Uterus (tissue), 4 donors: ENCODE data around the gene PRXL2A. TPM values are rescaled to one million over a fixed set of nuclear protein-coding genes. Genes with fewer than 3 reads are reported as not detected.
A peak's percentile ranks its signal among the peaks of the same experiment; 100 is the strongest.
"Not testable (repeated sequence)": the region's sequence is repeated elsewhere in the genome, so short reads cannot be mapped to it uniquely, and the experiment has no call there.

Source experiments
- DNase-seq, 2 donors: peaks; one replicate each; pipeline ENCODE4 v3.0.0-alpha.2; 2019 to 2020
- H3K27ac ChIP-seq, 2 donors: fragments of 200-600 bp; sonication (generic); 1 replicate in 1 of 2; 2 replicates in 1 of 2; pipeline ENCODE4 v1.5.1; 2016 to 2018
- H3K27me3 ChIP-seq, 2 donors: fragments of 200-600 bp; sonication (generic); one replicate each; pipeline ENCODE4 v1.5.1; 2018 to 2019; ENCODE audit warnings: control low read depth in 1 of 2
- H3K36me3 ChIP-seq, 2 donors: fragments of 200-600 bp; sonication (generic); one replicate each; pipeline ENCODE4 v1.5.1; 2019; ENCODE audit warnings: control low read depth in 1 of 2
- H3K4me1 ChIP-seq, 2 donors: fragments of 200-600 bp; sonication (generic); one replicate each; pipeline ENCODE4 v1.5.1; 2018 to 2019; ENCODE audit warnings: control low read depth in 1 of 2
- H3K4me3 ChIP-seq, 2 donors: fragments of 200-600 bp; sonication (generic); 1 replicate in 1 of 2; 2 replicates in 1 of 2; pipeline ENCODE4 v1.5.1; 2018 to 2019; ENCODE audit warnings: mild to moderate bottlenecking in 1 of 2
- H3K9me3 ChIP-seq, 2 donors: fragments of 200-600 bp; sonication (generic); one replicate each; pipeline ENCODE4 v1.5.1; 2019; ENCODE audit warnings: control low read depth in 1 of 2
- CTCF ChIP-seq, 4 experiments: fragments of 200-600 bp in 2 of 4; fragments of 450-650 bp in 2 of 4; sonication (generic) in 2 of 4; IDR thresholded peaks; one replicate each; pipeline ENCODE4 v1.5.1; 2016 to 2019; ENCODE audit warnings: antibody characterized with exemption in 4 of 4, mild to moderate bottlenecking in 2 of 4, moderate library complexity in 1 of 4
- POLR2A ChIP-seq, 2 donors: fragments of 450-650 bp; IDR thresholded peaks; one replicate each; pipeline ENCODE4 v1.6.1; 2016; ENCODE audit warnings: antibody characterized with exemption in 2 of 2, mild to moderate bottlenecking in 1 of 2, moderate library complexity in 1 of 2
- intact Hi-C: fragments of 100-400 bp; cut with DNase I; formaldehyde crosslinking; loops from one replicate; pipeline ENCODE4 v1.15.1; 2023; ENCODE audit warnings: low total_unique reads
- total RNA-seq, 4 donors: library from RNA; depleted of rRNA in 3 of 4; stranded (reverse); fragments of >200 nt in 3 of 4; gene quantifications; one replicate each; pipeline versions ENCODE4 v1.1.0 to v1.2.4, GENCODE V29; 2014 to 2023
- donor health status: DM: yes; HTN: yes; CAD: no.

PRXL2A gene
- total RNA-seq, 4 donors from 2014 or later = 12.3 to 70.7 (median 50.9) TPM

- Histone ChIP-seq H3K9me3 (no peaks in the 10 kb centered on the region), H3K4me3 (no peak overlapping the region), H3K27me3 (no peaks in the 10 kb centered on the region), H3K27ac (peak overlapping the region; percentile 28 to 52), H3K4me1 (peaks cover 0 to 18% of the 10 kb centered on the region in 2 donors), H3K36me3 (no peaks in the 10 kb centered on the region)
- intact Hi-C loops = no loop called here
- DNase-seq = no peak
- TF ChIP-seq CTCF (IDR thresholded peaks at IDR 0.05) (no peak), POLR2A (IDR thresholded peaks at IDR 0.05) (no peak)
Observed at GRCh38 chr10:80413271-80413996, 5.1 kb downstream of the PRXL2A start.

- no peak overlapping the region for H3K4me3 ChIP-seq
- TF ChIP-seq CTCF (IDR thresholded peaks at IDR 0.05) (no peak), POLR2A (IDR thresholded peaks at IDR 0.05) (no peak)
- H3K27me3 ChIP-seq = no peaks in the 10 kb centered on the region
- peaks cover 0 to 18% of the 10 kb centered on the region in 2 donors for H3K4me1 ChIP-seq
- DNase-seq = no peak
- no peaks in the 10 kb centered on the region for H3K9me3 ChIP-seq
- H3K36me3 ChIP-seq = no peaks in the 10 kb centered on the region
- intact Hi-C loops = no loop called here
- peak overlapping the region; percentile 26 to 52 for H3K27ac ChIP-seq
Observed at GRCh38 chr10:80414142-80414895, 6.0 kb downstream of the PRXL2A start.

GRCh38 chr10:80415734-80416478 lies 7.6 kb downstream of the PRXL2A start:
- no peak for DNase-seq
- peaks cover 0 to 14% of the 10 kb centered on the region in 2 donors for H3K4me1 ChIP-seq
- H3K27me3 ChIP-seq = no peaks in the 10 kb centered on the region
- no peak for TF ChIP-seq CTCF (IDR thresholded peaks at IDR 0.05)
- no peak for TF ChIP-seq POLR2A (IDR thresholded peaks at IDR 0.05)
- H3K4me3 ChIP-seq = no peak overlapping the region
- no peaks in the 10 kb centered on the region for H3K36me3 ChIP-seq
- H3K27ac ChIP-seq = peak overlapping the region in 1 of 2 donors; percentile 52
- intact Hi-C loops = no loop called here
- H3K9me3 ChIP-seq = no peaks in the 10 kb centered on the region

- Histone ChIP-seq H3K27ac (peak overlapping the region in 1 of 2 donors; percentile 52), H3K27me3 (no peaks in the 10 kb centered on the region), H3K36me3 (no peaks in the 10 kb centered on the region), H3K4me3 (no peak overlapping the region), H3K9me3 (no peaks in the 10 kb centered on the region), H3K4me1 (peaks cover 0 to 14% of the 10 kb centered on the region in 2 donors)
- peak; percentile 74 to 77 for DNase-seq
- TF ChIP-seq CTCF (IDR thresholded peaks at IDR 0.05) (no peak), POLR2A (IDR thresholded peaks at IDR 0.05) (no peak)
- intact Hi-C loops = no loop called here
Observed at GRCh38 chr10:80416479-80417098, 8.2 kb downstream of the PRXL2A start.

GRCh38 chr10:80417256-80417655 lies 8.9 kb downstream of the PRXL2A start:
- H3K27me3 ChIP-seq, H3K4me3 ChIP-seq, H3K36me3 ChIP-seq, H3K27ac ChIP-seq, DNase-seq, intact Hi-C loops, H3K9me3 ChIP-seq: not testable (repeated sequence)
- peaks cover 0 to 14% of the 10 kb centered on the region in 2 donors for H3K4me1 ChIP-seq
